Kidney epithelial cell (primary cell): ENCODE measurements around the gene GATA2. TPM values are rescaled to one million over a fixed set of nuclear protein-coding genes. Genes with fewer than 3 reads are reported as not detected.

ENCODE experiments used
- DNase-seq: peaks from one replicate; pipeline ENCODE4 v3.0.0-alpha.2; 2010; ENCODE audit warnings: low read depth
- H3K27me3 ChIP-seq: 2 replicates; pipeline ENCODE4 v1.6.0; 2011; ENCODE audit warnings: low read length; ENCODE audit not compliant: control insufficient read depth, insufficient read depth
- H3K36me3 ChIP-seq: 2 replicates; pipeline ENCODE4 v1.5.1; 2011; ENCODE audit warnings: low read length; ENCODE audit not compliant: control insufficient read depth, insufficient read depth
- H3K4me3 ChIP-seq: 2 replicates; pipeline ENCODE4 v1.5.1; 2011; ENCODE audit warnings: low read depth, mild to moderate bottlenecking, control low read depth, low read length
- total RNA-seq: library from RNA; depleted of rRNA; stranded (reverse); fragments of >200 nt; gene quantifications from 2 replicates; pipeline ENCODE4 v1.2.3, GENCODE V29; 2015
- TF ChIP-seq, protein P1 (sequence below): IDR thresholded peaks from 2 replicates; pipeline ENCODE4 v1.5.1; 2011; ENCODE audit warnings: mild to moderate bottlenecking, moderate library complexity, low read length, control low read depth, inconsistent platforms; ENCODE audit not compliant: insufficient read depth, poor library complexity, severe bottlenecking

The GATA2 gene
- total RNA-seq, 1 donor from 2014 or later, result 5.6 TPM

DNA sequence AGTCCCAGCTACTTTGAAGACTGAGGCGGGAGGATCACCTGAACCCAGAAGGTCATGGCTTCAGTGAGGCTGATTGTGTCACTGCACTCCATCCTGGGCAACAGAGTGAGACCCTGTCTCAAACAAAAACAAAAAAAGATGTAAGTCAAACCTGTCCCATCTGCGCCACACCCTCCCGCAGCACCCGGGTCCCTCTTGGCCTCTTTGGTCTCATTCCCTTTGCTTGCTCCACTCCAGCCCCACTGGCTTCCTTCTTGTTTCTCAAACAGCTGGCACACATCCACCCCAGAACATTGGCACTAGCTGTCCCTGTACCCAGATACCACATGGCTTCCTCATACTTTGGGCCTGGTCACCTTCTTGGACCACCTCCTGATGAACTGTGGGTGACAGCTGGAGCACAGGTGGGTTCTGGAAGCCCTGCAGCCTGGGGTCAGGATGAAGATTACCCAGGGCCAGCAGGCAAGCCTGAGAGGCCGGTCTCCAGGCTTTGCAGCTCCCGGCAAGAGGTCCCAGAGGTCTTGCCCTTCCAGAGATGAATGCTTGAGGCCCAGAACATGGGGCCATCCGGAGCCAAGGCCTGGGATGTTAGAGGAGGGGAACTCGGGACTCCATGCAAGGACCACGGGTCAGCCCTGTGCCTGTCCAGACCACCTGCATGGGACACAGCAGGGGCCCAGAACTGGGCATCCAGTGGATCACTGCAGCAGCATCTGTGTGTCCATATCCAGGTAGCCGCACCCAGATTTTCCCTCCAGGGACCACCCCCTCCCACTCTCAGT, 10.9 kb upstream of the GATA2 start:
- no peak overlapping the region for H3K4me3 ChIP-seq
- no peak for DNase-seq
- peaks cover 11% of the 10 kb centered on the region for H3K27me3 ChIP-seq
- TF ChIP-seq, protein P1, sequence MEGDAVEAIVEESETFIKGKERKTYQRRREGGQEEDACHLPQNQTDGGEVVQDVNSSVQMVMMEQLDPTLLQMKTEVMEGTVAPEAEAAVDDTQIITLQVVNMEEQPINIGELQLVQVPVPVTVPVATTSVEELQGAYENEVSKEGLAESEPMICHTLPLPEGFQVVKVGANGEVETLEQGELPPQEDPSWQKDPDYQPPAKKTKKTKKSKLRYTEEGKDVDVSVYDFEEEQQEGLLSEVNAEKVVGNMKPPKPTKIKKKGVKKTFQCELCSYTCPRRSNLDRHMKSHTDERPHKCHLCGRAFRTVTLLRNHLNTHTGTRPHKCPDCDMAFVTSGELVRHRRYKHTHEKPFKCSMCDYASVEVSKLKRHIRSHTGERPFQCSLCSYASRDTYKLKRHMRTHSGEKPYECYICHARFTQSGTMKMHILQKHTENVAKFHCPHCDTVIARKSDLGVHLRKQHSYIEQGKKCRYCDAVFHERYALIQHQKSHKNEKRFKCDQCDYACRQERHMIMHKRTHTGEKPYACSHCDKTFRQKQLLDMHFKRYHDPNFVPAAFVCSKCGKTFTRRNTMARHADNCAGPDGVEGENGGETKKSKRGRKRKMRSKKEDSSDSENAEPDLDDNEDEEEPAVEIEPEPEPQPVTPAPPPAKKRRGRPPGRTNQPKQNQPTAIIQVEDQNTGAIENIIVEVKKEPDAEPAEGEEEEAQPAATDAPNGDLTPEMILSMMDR, result no peak
- H3K36me3 ChIP-seq, result no peaks in the 10 kb centered on the region

DNA sequence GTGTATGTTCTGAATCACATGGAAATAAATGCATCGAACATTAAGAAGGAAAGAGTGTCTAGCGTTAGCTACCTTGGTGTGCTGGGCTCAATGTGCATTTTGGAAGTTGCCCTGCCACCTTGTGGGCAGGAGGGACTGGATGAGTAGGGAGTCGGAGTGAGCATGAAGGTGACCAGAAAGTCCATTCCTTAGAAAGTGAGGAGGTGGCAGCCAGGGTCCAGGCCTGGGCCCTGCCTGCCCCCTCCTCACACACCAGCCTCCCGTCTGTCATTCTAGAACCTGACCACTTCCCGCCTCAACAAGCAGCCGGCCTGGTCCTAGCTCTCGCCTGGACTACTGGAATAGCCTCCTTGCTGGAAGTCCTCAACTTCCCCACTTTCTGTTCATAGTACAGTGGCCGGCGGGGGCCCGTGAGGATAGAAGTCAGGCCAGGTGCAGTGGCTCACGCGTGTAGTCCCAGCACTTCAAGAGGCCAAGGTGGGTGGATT, 10.2 kb upstream of the GATA2 start:
- no peak for DNase-seq
- peaks cover 18% of the 10 kb centered on the region for H3K27me3 ChIP-seq
- TF ChIP-seq, protein P1, result no peak

DNA sequence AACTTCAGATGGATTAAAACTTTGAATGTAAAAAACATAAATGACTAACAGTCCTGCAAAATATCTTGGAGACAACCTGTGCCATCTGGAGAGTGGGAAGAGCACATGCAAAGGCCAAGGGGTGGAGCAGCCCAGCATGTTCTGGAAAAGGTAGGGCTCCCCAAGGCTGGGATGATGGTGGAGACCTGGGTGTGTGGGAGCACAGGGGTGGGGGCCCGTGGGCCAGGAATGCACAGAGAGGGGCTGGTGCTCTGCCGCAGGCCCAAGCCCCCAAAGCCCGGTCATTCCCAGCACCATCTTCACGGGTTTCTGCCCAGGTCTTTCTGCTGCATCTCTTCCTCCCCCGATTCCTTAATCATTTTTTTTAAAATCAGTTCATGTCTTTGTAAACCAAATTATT, 9.7 kb upstream of the GATA2 start:
- DNase-seq, result no peak
- Histone ChIP-seq H3K36me3 (no peaks in the 10 kb centered on the region), H3K27me3 (peaks cover 18% of the 10 kb centered on the region), H3K4me3 (no peak overlapping the region)
- TF ChIP-seq, protein P1, result no peak

More for the DNA sequence above, 10.2 kb upstream of the GATA2 start:
- H3K4me3 ChIP-seq, result no peak overlapping the region
- no peaks in the 10 kb centered on the region for H3K36me3 ChIP-seq

DNA sequence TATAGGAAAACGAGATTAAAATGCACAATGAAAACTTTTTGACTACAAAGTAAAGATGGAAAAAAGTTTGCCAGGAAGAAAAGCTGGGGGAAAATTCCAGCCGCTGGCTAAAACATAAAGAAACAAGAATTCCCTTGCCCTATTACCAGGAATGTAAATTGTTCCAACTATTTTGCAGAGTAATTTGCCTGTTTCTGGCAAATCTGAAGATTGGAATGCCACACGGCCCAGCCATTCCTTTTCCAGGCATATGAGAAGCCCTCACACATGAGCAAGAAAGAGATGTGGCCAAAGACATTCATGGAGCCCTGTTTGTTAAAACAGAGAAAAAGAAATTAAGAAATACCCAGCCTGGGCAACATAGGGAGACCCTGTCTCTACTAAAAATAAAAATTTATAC, 8.4 kb upstream of the GATA2 start:
- H3K27me3 ChIP-seq, result peaks cover 26% of the 10 kb centered on the region
- TF ChIP-seq, protein P1, result no peak
- DNase-seq, result no peak

GRCh38 chr3:128500556-128500955, 7.6 kb upstream of the GATA2 start:
- Histone ChIP-seq H3K27me3 (peaks cover 35% of the 10 kb centered on the region), H3K36me3 (no peaks in the 10 kb centered on the region), H3K4me3 (no peak overlapping the region)
- TF ChIP-seq, protein P1, result no peak
- no peak for DNase-seq

More for the DNA sequence above, 8.4 kb upstream of the GATA2 start:
- H3K4me3 ChIP-seq, result no peak overlapping the region
- no peaks in the 10 kb centered on the region for H3K36me3 ChIP-seq

DNA sequence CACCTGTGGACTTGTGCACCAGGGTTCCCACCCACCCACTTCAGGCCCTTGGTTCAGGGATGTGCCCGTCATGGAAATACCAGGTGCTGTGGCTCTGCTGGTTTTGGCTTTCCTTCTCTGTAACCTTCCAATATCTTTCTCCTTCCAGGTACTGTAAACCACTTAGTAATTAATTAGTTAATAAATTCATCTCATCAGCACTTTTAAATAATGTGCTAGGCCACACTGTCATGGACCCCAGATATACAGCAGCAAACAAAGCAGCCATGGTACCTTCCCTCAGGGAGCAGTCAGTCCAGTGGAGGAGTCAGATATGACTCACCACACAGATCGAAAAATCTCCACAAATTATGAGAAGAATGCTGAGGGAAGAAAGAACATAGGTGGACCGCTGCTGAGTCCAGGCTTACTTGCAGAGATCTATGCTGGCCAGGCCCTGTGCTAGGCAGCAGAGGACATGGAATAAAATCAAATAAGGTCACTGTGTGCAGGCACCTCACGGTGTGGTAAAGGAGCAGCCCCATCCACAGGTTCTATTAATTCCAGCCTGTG, 6.8 kb upstream of the GATA2 start:
- Histone ChIP-seq H3K27me3 (peaks cover 41% of the 10 kb centered on the region), H3K4me3 (no peak overlapping the region), H3K36me3 (no peaks in the 10 kb centered on the region)
- DNase-seq, result no peak
- TF ChIP-seq, protein P1, result no peak
